Suprapubic skin (tissue), 4 donors: ENCODE data around the gene CDK19.

Source experiments
- EP300 ChIP-seq: sonication (generic); formaldehyde crosslinking; IDR thresholded peaks from one replicate; pipeline ENCODE4 v1.6.1; 2017; ENCODE audit warnings: antibody characterized with exemption
- POLR2A ChIP-seq, 2 donors: fragments of 450-650 bp; IDR thresholded peaks; one replicate each; pipeline ENCODE4 v1.6.1; 2017; ENCODE audit warnings: antibody characterized with exemption in 2 of 2, mild to moderate bottlenecking in 2 of 2, moderate library complexity in 2 of 2
- POLR2AphosphoS5 ChIP-seq, 3 donors: sonication (generic); formaldehyde crosslinking; IDR thresholded peaks; one replicate each; pipeline ENCODE4 v1.6.1; 2017; ENCODE audit warnings: antibody characterized with exemption in 3 of 3
- TF ChIP-seq, protein P1 (sequence below), 2 donors: fragments of 200-600 bp in 1 of 2; fragments of 450-650 bp in 1 of 2; sonication (generic) in 1 of 2; IDR thresholded peaks; one replicate each; pipeline ENCODE4 v1.5.1; 2016 to 2019; ENCODE audit warnings: antibody characterized with exemption in 2 of 2, mild to moderate bottlenecking in 1 of 2, moderate library complexity in 1 of 2

DNA sequence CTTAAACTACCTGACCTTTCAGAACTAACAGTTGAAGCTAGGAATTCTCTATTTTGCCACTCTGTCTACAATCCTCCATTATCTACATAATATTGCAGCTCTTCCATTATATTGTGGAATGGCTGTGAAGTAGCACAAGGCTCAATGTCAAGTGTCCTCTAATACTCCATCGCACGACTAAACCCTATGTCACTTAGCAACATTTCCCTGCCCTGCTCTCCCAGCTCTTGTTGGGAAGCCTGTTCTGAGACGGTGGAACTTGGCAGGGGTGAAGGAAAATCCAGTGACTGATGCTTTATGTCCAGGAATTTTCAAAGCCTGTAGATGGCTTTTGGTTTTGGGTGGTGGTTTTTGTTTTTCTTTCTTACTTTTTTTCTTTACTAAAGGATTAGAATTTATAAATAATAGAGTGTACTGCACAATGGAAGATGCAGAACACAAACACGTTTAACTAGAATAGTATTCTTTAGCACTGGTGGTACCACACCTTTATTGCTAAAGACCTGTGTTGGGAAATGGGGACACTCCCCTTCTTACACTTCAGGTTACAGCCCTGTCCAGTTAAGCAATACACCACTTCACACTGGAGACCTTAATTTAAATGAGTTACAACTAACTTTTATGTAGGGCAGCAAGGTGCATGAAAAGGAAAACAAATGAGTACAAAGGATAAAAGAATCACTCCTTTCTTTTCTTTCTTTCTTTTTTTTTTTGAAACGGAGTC, 38.6 kb upstream of the CDK19 start:
- no peak for TF ChIP-seq EP300
- no peak for TF ChIP-seq POLR2A (IDR thresholded peaks at IDR 0.05)
- TF ChIP-seq, protein P1, sequence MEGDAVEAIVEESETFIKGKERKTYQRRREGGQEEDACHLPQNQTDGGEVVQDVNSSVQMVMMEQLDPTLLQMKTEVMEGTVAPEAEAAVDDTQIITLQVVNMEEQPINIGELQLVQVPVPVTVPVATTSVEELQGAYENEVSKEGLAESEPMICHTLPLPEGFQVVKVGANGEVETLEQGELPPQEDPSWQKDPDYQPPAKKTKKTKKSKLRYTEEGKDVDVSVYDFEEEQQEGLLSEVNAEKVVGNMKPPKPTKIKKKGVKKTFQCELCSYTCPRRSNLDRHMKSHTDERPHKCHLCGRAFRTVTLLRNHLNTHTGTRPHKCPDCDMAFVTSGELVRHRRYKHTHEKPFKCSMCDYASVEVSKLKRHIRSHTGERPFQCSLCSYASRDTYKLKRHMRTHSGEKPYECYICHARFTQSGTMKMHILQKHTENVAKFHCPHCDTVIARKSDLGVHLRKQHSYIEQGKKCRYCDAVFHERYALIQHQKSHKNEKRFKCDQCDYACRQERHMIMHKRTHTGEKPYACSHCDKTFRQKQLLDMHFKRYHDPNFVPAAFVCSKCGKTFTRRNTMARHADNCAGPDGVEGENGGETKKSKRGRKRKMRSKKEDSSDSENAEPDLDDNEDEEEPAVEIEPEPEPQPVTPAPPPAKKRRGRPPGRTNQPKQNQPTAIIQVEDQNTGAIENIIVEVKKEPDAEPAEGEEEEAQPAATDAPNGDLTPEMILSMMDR (IDR thresholded peaks at IDR 0.05), result no peak
- no peak for TF ChIP-seq POLR2AphosphoS5 (IDR thresholded peaks at IDR 0.05)
